Dendritic cell treated with granulocyte-macrophage colony-stimulating factor and Interleukin-4, amounts not matched to agents 40 ng/mL and 50 ng/mL, for 4 days (primary cell): Measurements from ENCODE around the gene PSTPIP1.

ENCODE experiments used
- H3K27ac Mint-ChIP-seq: one replicate; pipeline ENCODE4 v1.8.0; 2022; ENCODE audit warnings: mild to moderate bottlenecking, mixed read lengths
- H3K27me3 Mint-ChIP-seq: one replicate; pipeline ENCODE4 v1.8.0; 2022; ENCODE audit warnings: mild to moderate bottlenecking, mixed read lengths
- H3K36me3 Mint-ChIP-seq: one replicate; pipeline ENCODE4 v1.8.0; 2022; ENCODE audit warnings: low read depth, mixed read lengths
- H3K4me1 Mint-ChIP-seq: one replicate; pipeline ENCODE4 v1.8.0; 2022; ENCODE audit warnings: low read depth, mixed read lengths
- H3K4me3 Mint-ChIP-seq: one replicate; pipeline ENCODE4 v1.8.0; 2022; ENCODE audit warnings: mild to moderate bottlenecking, moderate library complexity, mixed read lengths
- H3K9me3 Mint-ChIP-seq: one replicate; pipeline ENCODE4 v1.8.0; 2022; ENCODE audit warnings: mixed read lengths
- intact Hi-C: fragments of 100-400 bp; cut with micrococcal nuclease; formaldehyde crosslinking; loops from one replicate; pipeline ENCODE4 v1.15.0; 2022

The PSTPIP1 gene

DNA sequence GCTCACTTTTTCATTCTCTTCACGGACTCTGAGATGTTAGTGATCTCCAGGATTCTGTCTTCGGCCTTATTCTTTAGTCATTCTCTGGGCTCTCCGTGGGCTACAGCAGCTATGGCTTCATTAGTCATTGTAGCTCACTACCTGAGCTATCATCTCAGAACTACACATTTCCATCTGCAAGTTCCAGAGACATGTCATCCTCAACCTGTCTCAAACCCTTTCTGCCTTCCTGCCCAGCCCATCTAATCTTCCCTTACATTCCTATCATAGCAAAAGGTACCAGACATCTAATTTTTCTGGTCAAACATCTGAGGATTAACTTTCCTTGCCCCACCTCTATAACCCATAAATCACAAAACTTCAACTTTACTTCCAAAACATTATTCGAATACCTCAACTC, 62.8 kb downstream of the PSTPIP1 start:
- Mint-ChIP-seq H3K27ac (no peak overlapping the region), H3K4me3 (no peak overlapping the region), H3K9me3 (no peaks in the 10 kb centered on the region), H3K4me1 (peaks cover 41% of the 10 kb centered on the region), H3K36me3 (peaks cover 10% of the 10 kb centered on the region), H3K27me3 (no peaks in the 10 kb centered on the region)
- intact Hi-C loops = no loop called here

DNA sequence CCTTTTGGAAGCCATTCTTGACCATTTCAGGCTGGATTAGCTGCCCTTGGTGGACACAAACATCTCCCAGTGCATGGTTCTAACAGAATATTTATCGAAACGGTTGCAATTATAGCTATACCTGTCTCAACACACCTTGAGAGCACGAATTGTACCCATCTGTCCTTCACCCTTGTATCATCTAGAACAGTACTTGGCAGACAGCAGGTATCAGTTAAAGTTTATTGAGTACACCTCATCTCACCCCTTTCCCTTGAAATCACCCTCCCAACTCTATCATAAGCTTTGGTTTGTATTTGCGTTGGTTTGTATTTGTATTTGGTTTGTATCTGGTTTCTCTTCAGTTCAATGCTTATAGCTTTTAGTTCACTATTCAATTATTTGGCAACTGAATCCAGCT, 63.5 kb downstream of the PSTPIP1 start:
- Mint-ChIP-seq H3K4me1 (peaks cover 41% of the 10 kb centered on the region), H3K4me3 (no peak overlapping the region), H3K27ac (no peak overlapping the region), H3K9me3 (no peaks in the 10 kb centered on the region), H3K36me3 (peaks cover 9% of the 10 kb centered on the region), H3K27me3 (no peaks in the 10 kb centered on the region)
- intact Hi-C loops = no loop called here

DNA sequence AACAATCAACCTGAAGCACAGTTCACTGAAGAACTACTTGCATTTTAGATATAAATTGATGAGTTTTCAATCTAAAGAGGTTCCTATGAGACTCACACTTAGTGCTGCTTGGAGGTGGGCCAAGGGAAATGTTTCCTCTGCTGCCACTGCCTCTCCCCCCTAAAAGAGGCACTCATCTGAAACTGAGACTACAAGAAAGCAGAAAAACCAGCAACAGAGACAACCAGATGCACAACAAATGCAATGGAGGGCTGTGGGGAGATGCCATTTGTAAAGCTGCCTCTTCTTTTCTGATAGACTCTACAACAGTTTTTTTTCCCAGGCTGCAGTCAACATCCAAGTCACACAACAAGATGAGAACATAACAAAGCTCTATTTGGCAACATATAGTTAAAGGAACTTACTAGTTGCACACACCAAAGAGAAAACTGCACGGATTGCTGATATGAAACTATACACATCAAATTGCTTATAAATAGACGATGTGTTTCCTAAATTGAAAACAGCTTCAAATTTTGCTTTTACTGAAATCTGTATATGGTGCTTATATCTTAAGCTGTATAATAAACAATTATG, 64.9 kb downstream of the PSTPIP1 start:
- intact Hi-C loops = no loop called here
- H3K4me1 Mint-ChIP-seq = peaks cover 45% of the 10 kb centered on the region
- no peaks in the 10 kb centered on the region for H3K36me3 Mint-ChIP-seq
- no peak overlapping the region for H3K4me3 Mint-ChIP-seq
- no peaks in the 10 kb centered on the region for H3K27me3 Mint-ChIP-seq
- no peaks in the 10 kb centered on the region for H3K9me3 Mint-ChIP-seq
- no peak overlapping the region for H3K27ac Mint-ChIP-seq

- Mint-ChIP-seq H3K27ac (no peak overlapping the region), H3K27me3 (no peaks in the 10 kb centered on the region), H3K36me3 (no peaks in the 10 kb centered on the region), H3K9me3 (no peaks in the 10 kb centered on the region), H3K4me3 (no peak overlapping the region), H3K4me1 (peaks cover 49% of the 10 kb centered on the region)
- intact Hi-C loops = no loop called here
These were observed 65.6 kb downstream of the PSTPIP1 start for GRCh38 chr15:77060546-77060945.

DNA sequence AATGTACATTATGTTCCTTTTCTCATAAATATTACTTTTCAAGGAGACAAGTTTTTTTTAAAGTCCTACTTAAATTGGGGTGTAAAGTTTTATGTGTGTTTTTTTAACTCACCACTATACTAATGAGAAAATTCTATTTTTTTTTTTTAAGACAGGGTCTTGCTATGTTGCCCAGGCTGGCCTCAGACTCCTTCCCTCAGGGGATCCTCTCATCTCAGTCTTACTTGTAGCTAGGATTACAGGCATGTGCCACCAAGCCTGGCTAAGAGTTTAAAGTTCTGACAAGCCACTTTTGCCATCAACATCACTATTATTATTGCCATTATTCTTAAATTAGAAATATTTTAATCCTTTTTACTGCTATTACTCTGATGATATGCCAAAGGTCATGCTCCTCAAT, 68.3 kb downstream of the PSTPIP1 start:
- Mint-ChIP-seq H3K9me3 (no peaks in the 10 kb centered on the region), H3K27ac (no peak overlapping the region), H3K27me3 (no peaks in the 10 kb centered on the region), H3K36me3 (no peaks in the 10 kb centered on the region), H3K4me1 (peaks cover 57% of the 10 kb centered on the region), H3K4me3 (no peak overlapping the region)
- intact Hi-C loops = no loop called here

- intact Hi-C loops = no loop called here
- peaks cover 61% of the 10 kb centered on the region for H3K4me1 Mint-ChIP-seq
- no peak overlapping the region for H3K4me3 Mint-ChIP-seq
- no peaks in the 10 kb centered on the region for H3K27me3 Mint-ChIP-seq
- no peaks in the 10 kb centered on the region for H3K9me3 Mint-ChIP-seq
- no peak overlapping the region for H3K27ac Mint-ChIP-seq
- no peaks in the 10 kb centered on the region for H3K36me3 Mint-ChIP-seq
These were observed 69.1 kb downstream of the PSTPIP1 start for GRCh38 chr15:77064063-77064462.

GRCh38 chr15:77064539-77065308, 69.8 kb downstream of the PSTPIP1 start:
- intact Hi-C loops = no loop called here
- Mint-ChIP-seq H3K36me3 (no peaks in the 10 kb centered on the region), H3K4me3 (no peak overlapping the region), H3K9me3 (no peaks in the 10 kb centered on the region), H3K27me3 (no peaks in the 10 kb centered on the region), H3K4me1 (peaks cover 61% of the 10 kb centered on the region), H3K27ac (peak overlapping the region; percentile 10)

- Mint-ChIP-seq H3K4me1 (peaks cover 59% of the 10 kb centered on the region), H3K27ac (peak overlapping the region; percentile 76), H3K4me3 (no peak overlapping the region), H3K9me3 (no peaks in the 10 kb centered on the region), H3K36me3 (peaks cover 6% of the 10 kb centered on the region), H3K27me3 (no peaks in the 10 kb centered on the region)
- intact Hi-C loops = no loop called here
These were observed 72.2 kb downstream of the PSTPIP1 start for GRCh38 chr15:77066971-77067690.

DNA sequence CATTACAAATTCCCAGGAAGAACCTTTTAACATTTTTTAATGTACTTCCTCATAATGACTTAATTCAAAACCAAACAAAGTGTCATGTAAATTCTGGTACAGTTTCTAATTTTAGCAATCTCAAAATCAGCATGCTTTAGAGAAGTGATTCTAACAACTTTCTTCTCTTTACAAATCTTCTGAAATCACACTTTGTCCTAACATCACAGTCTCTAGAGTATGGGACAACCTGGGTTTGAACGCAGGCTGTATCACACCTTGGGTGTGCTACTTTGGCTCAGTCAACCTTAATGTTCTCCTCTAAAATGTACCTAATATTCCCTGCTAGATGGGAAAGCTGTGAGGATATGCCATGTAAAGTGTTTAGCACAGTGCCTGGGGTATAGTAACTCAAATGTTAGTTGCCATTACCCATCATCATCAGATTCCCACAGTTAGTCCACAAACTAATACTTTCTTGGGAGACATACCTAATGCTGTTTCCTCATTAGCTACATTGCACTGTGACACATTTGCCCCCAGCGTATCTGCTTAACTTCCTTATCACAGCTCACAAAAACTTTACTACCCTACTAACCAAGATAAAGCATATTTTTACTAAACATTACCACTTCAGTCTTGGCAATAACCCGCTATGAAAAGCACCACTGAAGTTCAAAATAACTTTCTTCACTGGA, 72.9 kb downstream of the PSTPIP1 start:
- Mint-ChIP-seq H3K27ac (peak overlapping the region; percentile 76), H3K4me1 (peaks cover 57% of the 10 kb centered on the region)
- intact Hi-C loops = no loop called here

GRCh38 chr15:77068633-77069032, 73.7 kb downstream of the PSTPIP1 start:
- H3K36me3 Mint-ChIP-seq = peaks cover 6% of the 10 kb centered on the region
- no peaks in the 10 kb centered on the region for H3K27me3 Mint-ChIP-seq
- H3K4me1 Mint-ChIP-seq = peaks cover 57% of the 10 kb centered on the region
- H3K9me3 Mint-ChIP-seq = no peaks in the 10 kb centered on the region
- intact Hi-C loops = no loop called here
- no peak overlapping the region for H3K27ac Mint-ChIP-seq
- no peak overlapping the region for H3K4me3 Mint-ChIP-seq

More for the DNA sequence above, 72.9 kb downstream of the PSTPIP1 start:
- Mint-ChIP-seq H3K4me3 (peak overlapping the region; percentile 6), H3K27me3 (no peaks in the 10 kb centered on the region), H3K9me3 (no peaks in the 10 kb centered on the region), H3K36me3 (peaks cover 6% of the 10 kb centered on the region)

- Mint-ChIP-seq H3K4me1 (peaks cover 51% of the 10 kb centered on the region), H3K4me3 (peak overlapping the region; percentile 75), H3K27ac (peak overlapping the region; percentile 87), H3K9me3 (no peaks in the 10 kb centered on the region), H3K36me3 (peaks cover 6% of the 10 kb centered on the region), H3K27me3 (no peaks in the 10 kb centered on the region)
- intact Hi-C loops = no loop called here
These were observed 74.7 kb downstream of the PSTPIP1 start for GRCh38 chr15:77069521-77070121.

GRCh38 chr15:77070180-77070494, 75.2 kb downstream of the PSTPIP1 start:
- Mint-ChIP-seq H3K36me3 (peaks cover 6% of the 10 kb centered on the region), H3K4me3 (peak overlapping the region; percentile 89), H3K27me3 (peaks cover 2% of the 10 kb centered on the region), H3K4me1 (peaks cover 45% of the 10 kb centered on the region), H3K27ac (peak overlapping the region; percentile 87), H3K9me3 (no peaks in the 10 kb centered on the region)
- intact Hi-C loops = no loop called here

DNA sequence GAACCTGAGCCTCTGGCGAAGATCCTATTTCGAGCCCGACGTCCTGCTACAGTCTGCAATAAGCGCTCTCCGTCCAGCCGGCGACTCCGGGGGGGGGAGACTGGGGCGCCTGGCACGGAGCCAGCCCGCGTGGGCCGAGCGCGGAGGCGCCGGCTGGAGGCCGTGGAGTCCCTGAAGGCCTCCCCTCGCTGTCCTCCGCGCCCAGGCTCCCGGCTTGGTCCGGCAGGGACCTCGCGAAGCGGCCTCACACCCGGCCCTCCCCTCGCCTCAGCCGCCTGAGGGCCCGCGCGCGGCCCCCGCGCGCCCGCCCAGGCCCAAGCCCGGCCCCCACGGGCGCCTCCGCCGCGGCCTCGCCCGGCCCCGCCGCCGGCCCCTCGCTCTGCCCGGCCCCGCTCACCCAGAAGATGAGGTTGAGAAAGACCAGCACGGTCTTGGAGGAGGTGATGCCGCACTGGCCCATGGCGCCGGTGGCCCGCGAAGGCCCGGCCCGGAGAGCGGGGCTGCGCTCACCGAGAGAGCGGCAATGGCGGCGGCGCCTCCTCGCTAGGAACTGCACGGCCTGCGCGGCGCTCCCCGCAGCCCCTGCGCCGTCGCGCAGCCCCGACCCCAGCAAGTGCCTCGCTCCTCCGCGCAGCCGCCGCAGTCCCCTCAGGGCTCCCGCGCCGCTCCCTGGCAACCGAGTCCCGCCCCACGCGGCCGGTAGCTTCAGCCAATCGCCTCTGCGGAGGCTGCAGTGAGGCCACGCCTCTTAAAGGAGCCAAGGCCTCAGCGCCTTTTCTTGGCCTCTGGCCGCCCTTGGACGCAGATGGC, 75.8 kb downstream of the PSTPIP1 start, which contains the start of gene TSPAN3:
Gene TSPAN3, minus strand, starts transcription at position 615 of the 810 bp plus-strand sequence. Its CDS starts 155 bp downstream, at position 460.
- Mint-ChIP-seq H3K27ac (peak within 1 kb of the TSS; percentile 87), H3K4me3 (peak within 1 kb of the TSS; percentile 89)

More for the DNA sequence above, 75.8 kb downstream of the PSTPIP1 start, which contains the start of gene TSPAN3:
- H3K4me1 Mint-ChIP-seq = peaks cover 44% of the 10 kb centered on the region
- H3K9me3 Mint-ChIP-seq = no peaks in the 10 kb centered on the region
- intact Hi-C loops = no loop called here
- peaks cover 6% of the 10 kb centered on the region for H3K36me3 Mint-ChIP-seq
- H3K27me3 Mint-ChIP-seq = peaks cover 2% of the 10 kb centered on the region
